Effector CD8-positive, alpha-beta T cell (primary cell): Measurements from ENCODE around the gene VNN1.
"Not testable (repeated sequence)": the region's sequence is repeated elsewhere in the genome, so short reads cannot be mapped to it uniquely, and the experiment has no call there.

Experiments
- DNase-seq: peaks from one replicate; lab custom pipeline; 2025; lab: John Stamatoyannopoulos, UW

Gene VNN1

GRCh38 chr6:132725471-132725870 is 11.6 kb upstream of the VNN1 start:
- DNase-seq: no peak

GRCh38 chr6:132719736-132720448 is 6.0 kb upstream of the VNN1 start:
- no peak for DNase-seq

GRCh38 chr6:132715881-132716637 is 2.2 kb upstream of the VNN1 start:
- DNase-seq: no peak

GRCh38 chr6:132715204-132715603 is 1.3 kb upstream of the VNN1 start:
- DNase-seq: no peak

- DNase-seq: no peak
These were observed 305 bp upstream of the VNN1 start for GRCh38 chr6:132714160-132714559.

GRCh38 chr6:132712366-132712765 is 1.5 kb downstream of the VNN1 start:
- no peak for DNase-seq

GRCh38 chr6:132708771-132709170 is 5.1 kb downstream of the VNN1 start:
- no peak for DNase-seq

GRCh38 chr6:132708002-132708401 is 5.9 kb downstream of the VNN1 start:
- DNase-seq: no peak

GRCh38 chr6:132706756-132707155 is 7.1 kb downstream of the VNN1 start:
- DNase-seq: not testable (repeated sequence)

GRCh38 chr6:132703936-132704335 is 9.9 kb downstream of the VNN1 start:
- DNase-seq: no peak

- DNase-seq: no peak
These were observed 15.2 kb downstream of the VNN1 start for GRCh38 chr6:132698608-132699007.

- DNase-seq: no peak
These were observed 18.1 kb downstream of the VNN1 start for GRCh38 chr6:132695773-132696172.

GRCh38 chr6:132693478-132693877 is 20.4 kb downstream of the VNN1 start:
- no peak for DNase-seq

GRCh38 chr6:132690678-132691077 is 23.2 kb downstream of the VNN1 start:
- DNase-seq: no peak

- no peak for DNase-seq
These were observed 26.5 kb downstream of the VNN1 start for GRCh38 chr6:132687306-132687705.

GRCh38 chr6:132686531-132686930 is 27.3 kb downstream of the VNN1 start:
- no peak for DNase-seq

GRCh38 chr6:132685009-132685408 is 28.8 kb downstream of the VNN1 start:
- no peak for DNase-seq

GRCh38 chr6:132684272-132684671 is 29.6 kb downstream of the VNN1 start:
- no peak for DNase-seq

GRCh38 chr6:132683543-132683942 is 30.3 kb downstream of the VNN1 start:
- no peak for DNase-seq

- DNase-seq: not testable (repeated sequence)
These were observed 34.8 kb downstream of the VNN1 start for GRCh38 chr6:132679094-132679493.

GRCh38 chr6:132675749-132676148 is 38.1 kb downstream of the VNN1 start:
- DNase-seq: no peak

GRCh38 chr6:132675002-132675401 is 38.9 kb downstream of the VNN1 start:
- DNase-seq: no peak

- DNase-seq: no peak
These were observed 40.3 kb downstream of the VNN1 start for GRCh38 chr6:132673376-132674094.
